VCaP (cell line): Measurements from ENCODE around the gene ZDHHC24.

ENCODE experiments used
- H3K27ac ChIP-seq: fragments of 450-650 bp; 2 replicates; pipeline ENCODE4 v1.5.1; 2017
- TF ChIP-seq, protein P1 (sequence below): fragments of 450-650 bp; conservative IDR thresholded peaks from 2 replicates; pipeline ENCODE4 v1.5.1; 2017; ENCODE audit warnings: mild to moderate bottlenecking, moderate library complexity

Gene ZDHHC24

GRCh38 chr11:66570079-66570849 is 24.4 kb upstream of the ZDHHC24 start:
- TF ChIP-seq, protein P1, sequence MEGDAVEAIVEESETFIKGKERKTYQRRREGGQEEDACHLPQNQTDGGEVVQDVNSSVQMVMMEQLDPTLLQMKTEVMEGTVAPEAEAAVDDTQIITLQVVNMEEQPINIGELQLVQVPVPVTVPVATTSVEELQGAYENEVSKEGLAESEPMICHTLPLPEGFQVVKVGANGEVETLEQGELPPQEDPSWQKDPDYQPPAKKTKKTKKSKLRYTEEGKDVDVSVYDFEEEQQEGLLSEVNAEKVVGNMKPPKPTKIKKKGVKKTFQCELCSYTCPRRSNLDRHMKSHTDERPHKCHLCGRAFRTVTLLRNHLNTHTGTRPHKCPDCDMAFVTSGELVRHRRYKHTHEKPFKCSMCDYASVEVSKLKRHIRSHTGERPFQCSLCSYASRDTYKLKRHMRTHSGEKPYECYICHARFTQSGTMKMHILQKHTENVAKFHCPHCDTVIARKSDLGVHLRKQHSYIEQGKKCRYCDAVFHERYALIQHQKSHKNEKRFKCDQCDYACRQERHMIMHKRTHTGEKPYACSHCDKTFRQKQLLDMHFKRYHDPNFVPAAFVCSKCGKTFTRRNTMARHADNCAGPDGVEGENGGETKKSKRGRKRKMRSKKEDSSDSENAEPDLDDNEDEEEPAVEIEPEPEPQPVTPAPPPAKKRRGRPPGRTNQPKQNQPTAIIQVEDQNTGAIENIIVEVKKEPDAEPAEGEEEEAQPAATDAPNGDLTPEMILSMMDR: no peak
- no peak overlapping the region for H3K27ac ChIP-seq

DNA sequence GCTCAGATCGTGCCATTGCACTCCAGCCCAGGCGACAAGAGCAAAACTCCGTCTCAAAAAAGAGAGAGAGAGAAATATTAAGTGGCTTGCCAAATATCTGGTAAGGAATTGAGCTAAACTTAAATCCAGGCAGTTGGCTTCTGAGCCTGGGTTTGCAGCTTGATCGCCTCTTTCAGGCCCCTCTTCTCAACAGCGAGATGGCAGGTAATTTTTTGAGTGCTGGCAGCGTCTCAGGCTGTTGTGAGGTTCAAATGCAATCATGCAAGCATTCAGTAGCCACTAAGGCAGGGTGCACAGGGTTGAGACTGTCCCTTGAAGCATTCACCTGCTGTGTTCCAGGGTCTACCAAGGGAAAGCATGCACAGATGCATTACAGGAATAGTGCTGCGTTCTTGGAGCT is 23.2 kb upstream of the ZDHHC24 start:
- TF ChIP-seq, protein P1: no peak
- peak overlapping the region; percentile 75; the same call in 1 of the 2 replicates for H3K27ac ChIP-seq

DNA sequence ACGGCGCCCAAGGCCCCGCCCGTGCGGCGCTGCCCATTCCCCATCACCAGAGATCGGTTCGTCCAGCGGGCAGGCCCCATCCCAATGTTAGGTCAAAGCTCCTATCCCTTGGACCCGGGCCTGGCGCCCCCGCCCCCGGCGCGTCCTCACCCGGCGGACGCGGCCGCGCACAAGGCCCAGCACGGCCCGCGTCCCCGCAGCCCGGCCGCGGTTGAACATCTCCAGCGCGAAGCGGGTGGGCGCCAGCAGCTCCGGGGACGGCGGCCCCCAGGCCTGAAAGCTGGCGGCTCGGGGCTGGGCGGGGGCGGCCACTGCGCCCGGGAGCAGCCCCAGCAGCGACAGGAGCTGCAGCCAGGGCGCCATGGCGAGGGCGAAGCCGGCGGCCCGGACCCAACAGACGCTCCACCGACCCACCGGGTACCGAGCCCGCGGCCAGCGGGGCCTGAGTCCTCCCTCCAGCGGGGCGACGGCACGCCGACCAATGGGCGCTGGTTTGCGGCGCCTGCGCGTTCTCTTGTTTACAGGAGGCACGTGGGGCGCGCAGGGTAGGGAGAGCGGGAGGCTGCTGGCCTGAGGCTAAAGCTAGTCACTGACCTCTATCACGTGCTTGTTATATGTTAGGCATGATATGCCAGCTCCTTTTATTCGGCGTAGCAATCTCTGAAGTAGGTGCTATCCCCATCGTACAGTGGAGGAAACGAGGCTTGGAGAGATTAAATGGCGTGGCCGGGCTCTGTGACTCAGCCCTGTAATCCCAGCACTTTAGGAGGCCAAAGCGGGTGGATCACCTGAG is 22.5 kb upstream of the ZDHHC24 start, which contains the start of gene CTSF:
TSS of gene CTSF (minus strand) at position 483 of the 793 bp plus-strand sequence. CDS start at position 363, 120 bp downstream.
- TF ChIP-seq, protein P1: no peak
- peak within 1 kb of the TSS; percentile 75; the same call in 1 of the 2 replicates for H3K27ac ChIP-seq

- H3K27ac ChIP-seq: peak overlapping the region; percentile 75; the same call in 1 of the 2 replicates
- TF ChIP-seq, protein P1: no peak
These were observed 21.9 kb upstream of the ZDHHC24 start for GRCh38 chr11:66567787-66568123.

DNA sequence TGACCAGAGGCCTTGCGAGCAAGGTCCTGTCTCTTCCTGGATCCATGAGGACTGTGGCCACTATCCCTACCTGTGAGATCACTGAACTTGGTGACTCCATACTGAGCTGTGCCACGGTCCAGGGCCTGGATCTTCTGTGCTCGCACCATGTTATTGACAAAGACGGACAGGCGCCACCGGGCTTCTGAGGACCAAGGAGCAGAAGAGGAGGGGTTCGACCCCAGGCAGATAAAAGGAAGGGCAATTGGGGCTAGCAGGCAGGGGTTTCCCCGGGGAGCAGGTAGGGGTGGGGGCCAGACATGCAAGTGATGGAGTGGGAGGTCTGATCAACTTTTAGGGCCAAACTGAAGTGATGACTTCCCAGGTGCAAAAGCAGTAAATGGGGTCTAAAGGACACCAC is 20.4 kb upstream of the ZDHHC24 start:
- TF ChIP-seq, protein P1: no peak
- H3K27ac ChIP-seq: no peak overlapping the region

DNA sequence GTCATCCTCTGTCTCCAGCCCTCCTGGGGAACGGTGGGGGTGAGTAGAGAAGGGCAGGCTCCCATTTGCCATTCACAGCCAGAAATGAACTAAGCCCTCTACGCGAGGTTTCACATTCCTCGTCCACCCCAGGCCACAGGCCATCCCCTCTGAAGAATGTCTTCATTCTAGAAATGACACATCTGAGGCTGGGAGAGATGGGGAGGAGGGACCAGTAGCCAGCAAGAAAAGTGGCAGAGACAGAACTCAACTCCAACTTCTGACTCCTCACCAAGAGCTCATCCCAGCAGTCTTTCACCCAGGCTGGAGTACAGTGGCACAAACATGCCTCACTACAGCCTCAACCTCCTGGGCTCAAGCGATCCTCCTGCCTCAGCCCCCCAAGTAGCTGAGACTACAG is 19.1 kb upstream of the ZDHHC24 start:
- no peak overlapping the region for H3K27ac ChIP-seq
- TF ChIP-seq, protein P1: no peak

DNA sequence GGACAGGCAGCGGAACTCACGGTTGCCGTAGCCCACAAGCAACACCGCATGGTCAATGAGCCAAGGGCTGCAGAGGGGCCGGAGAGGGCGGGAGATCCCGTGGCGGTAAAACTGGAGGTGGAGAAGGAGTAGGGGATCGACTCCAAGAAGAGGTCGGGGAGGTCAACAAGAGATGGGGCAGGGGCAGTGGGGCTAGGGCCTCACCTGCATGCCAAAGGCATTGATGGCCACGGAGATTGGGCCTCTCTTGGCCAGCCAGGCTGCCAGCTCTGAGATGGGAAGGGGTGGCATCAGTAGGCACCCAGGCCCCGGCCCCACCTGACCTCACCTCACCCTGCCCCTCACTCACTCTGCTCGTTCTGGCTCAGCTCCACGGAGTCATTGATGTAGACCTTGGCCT is 18.7 kb upstream of the ZDHHC24 start:
- no peak overlapping the region for H3K27ac ChIP-seq
- TF ChIP-seq, protein P1: no peak
